GM12874 (cell line): ENCODE data around the gene TBPL2.

Experiments used
- CTCF ChIP-seq: IDR thresholded peaks from 2 replicates; pipeline ENCODE4 v1.5.1; 2011; ENCODE audit warnings: low read depth, mild to moderate bottlenecking, control low read depth, low read length, moderate library complexity; ENCODE audit not compliant: insufficient read depth

The TBPL2 gene

GRCh38 chr14:55450124-55450523 lies 9.7 kb upstream of the TBPL2 start:
- no peak for TF ChIP-seq CTCF

GRCh38 chr14:55449116-55449515 lies 8.7 kb upstream of the TBPL2 start:
- no peak for TF ChIP-seq CTCF

GRCh38 chr14:55448141-55448614 lies 7.8 kb upstream of the TBPL2 start:
- TF ChIP-seq CTCF: no peak

GRCh38 chr14:55446833-55447232 lies 6.4 kb upstream of the TBPL2 start:
- no peak for TF ChIP-seq CTCF

- TF ChIP-seq CTCF: peak; percentile 60
These were observed 5.8 kb upstream of the TBPL2 start for GRCh38 chr14:55446127-55446736.

- TF ChIP-seq CTCF: no peak
These were observed 870 bp upstream of the TBPL2 start for GRCh38 chr14:55441286-55441685.

- peak; percentile 47; the same call in 1 of the 2 replicates for TF ChIP-seq CTCF
These were observed 2.2 kb downstream of the TBPL2 start for GRCh38 chr14:55438066-55438683.
